BE2C (cell line): ENCODE measurements around the gene MAPK9.

ENCODE experiments used
- DNase-seq: peaks from one replicate; pipeline ENCODE4 v3.0.0-alpha.2; 2020
- H3K27me3 ChIP-seq: fragments of 250-450 bp; sonication (Bioruptor Pico); 2 replicates; pipeline ENCODE4 v1.5.1; 2020; ENCODE audit warnings: mild to moderate bottlenecking
- H3K36me3 ChIP-seq: fragments of 250-450 bp; sonication (Bioruptor Pico); 2 replicates; pipeline ENCODE4 v1.5.1; 2020; ENCODE audit warnings: mild to moderate bottlenecking
- H3K4me1 ChIP-seq: fragments of 250-450 bp; sonication (Bioruptor Pico); 2 replicates; pipeline ENCODE4 v1.5.1; 2020
- H3K4me3 ChIP-seq: 2 replicates; pipeline ENCODE4 v1.5.1; 2011; ENCODE audit warnings: low read depth, low read length
- H3K9me3 ChIP-seq: fragments of 250-450 bp; sonication (Bioruptor Pico); 2 replicates; pipeline ENCODE4 v1.5.1; 2020
- TF ChIP-seq, protein P1 (sequence below): IDR thresholded peaks from 2 replicates; pipeline ENCODE4 v1.5.1; 2012; ENCODE audit warnings: mild to moderate bottlenecking, low read depth, low read length

MAPK9 gene

DNA sequence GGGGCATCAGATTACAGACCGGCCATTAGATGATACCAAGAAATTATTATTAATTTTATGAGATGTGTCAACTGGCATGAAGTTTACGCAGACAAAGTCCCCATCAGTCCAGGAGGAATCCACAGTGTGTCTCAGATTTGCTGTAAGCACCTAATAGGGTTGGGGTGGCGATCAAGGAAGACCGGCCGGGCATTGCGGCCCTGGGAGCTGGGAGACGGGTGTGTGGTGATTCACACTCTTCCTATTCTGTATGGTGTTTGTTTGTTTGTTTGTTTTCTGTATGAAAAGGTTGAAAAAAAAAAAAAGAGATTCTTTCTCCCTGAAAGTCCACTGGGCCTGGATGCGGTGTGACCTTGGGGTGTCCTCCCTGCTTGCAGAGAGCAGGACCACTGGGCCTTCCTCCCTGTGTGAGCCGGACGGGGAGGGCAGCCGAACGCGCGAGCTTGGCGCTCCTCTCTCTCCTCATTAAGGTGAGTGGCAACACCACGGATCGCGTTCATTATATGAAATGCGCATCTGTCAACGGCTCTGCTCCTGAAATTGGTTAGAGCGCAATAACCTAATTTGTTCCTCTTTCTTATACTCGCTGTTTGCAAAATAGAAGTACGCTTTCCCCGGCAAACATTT is 98.0 kb downstream of the MAPK9 start:
- TF ChIP-seq, protein P1, sequence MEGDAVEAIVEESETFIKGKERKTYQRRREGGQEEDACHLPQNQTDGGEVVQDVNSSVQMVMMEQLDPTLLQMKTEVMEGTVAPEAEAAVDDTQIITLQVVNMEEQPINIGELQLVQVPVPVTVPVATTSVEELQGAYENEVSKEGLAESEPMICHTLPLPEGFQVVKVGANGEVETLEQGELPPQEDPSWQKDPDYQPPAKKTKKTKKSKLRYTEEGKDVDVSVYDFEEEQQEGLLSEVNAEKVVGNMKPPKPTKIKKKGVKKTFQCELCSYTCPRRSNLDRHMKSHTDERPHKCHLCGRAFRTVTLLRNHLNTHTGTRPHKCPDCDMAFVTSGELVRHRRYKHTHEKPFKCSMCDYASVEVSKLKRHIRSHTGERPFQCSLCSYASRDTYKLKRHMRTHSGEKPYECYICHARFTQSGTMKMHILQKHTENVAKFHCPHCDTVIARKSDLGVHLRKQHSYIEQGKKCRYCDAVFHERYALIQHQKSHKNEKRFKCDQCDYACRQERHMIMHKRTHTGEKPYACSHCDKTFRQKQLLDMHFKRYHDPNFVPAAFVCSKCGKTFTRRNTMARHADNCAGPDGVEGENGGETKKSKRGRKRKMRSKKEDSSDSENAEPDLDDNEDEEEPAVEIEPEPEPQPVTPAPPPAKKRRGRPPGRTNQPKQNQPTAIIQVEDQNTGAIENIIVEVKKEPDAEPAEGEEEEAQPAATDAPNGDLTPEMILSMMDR, result no peak
- DNase-seq, result no peak
- Histone ChIP-seq H3K4me3 (no peak overlapping the region), H3K4me1 (no peaks in the 10 kb centered on the region), H3K27me3 (no peaks in the 10 kb centered on the region), H3K9me3 (no peaks in the 10 kb centered on the region), H3K36me3 (no peaks in the 10 kb centered on the region)

DNA sequence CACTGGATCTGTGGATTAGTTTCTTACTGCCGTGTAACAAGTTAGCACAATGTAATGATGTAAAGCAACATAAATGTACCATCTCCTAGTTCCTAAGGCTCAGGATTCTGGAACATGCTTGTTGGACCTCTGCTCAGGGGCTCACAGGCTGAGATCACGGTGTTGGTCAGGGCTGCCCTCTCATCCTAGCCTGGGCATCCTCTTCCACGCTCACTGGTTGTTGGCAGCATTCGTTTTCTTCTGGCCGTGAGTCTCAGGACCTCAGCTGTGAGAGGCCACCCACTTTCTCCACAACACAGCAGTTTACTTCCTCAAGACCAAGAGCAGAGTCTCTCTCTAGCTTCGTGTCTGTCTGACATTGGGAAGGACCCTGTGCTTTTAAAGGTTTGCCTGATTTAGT is 100.2 kb downstream of the MAPK9 start:
- H3K4me1 ChIP-seq, result no peaks in the 10 kb centered on the region
- no peaks in the 10 kb centered on the region for H3K36me3 ChIP-seq
- H3K27me3 ChIP-seq, result no peaks in the 10 kb centered on the region
- no peak for DNase-seq
- H3K4me3 ChIP-seq, result no peak overlapping the region
- H3K9me3 ChIP-seq, result no peaks in the 10 kb centered on the region
- TF ChIP-seq, protein P1, result no peak

DNA sequence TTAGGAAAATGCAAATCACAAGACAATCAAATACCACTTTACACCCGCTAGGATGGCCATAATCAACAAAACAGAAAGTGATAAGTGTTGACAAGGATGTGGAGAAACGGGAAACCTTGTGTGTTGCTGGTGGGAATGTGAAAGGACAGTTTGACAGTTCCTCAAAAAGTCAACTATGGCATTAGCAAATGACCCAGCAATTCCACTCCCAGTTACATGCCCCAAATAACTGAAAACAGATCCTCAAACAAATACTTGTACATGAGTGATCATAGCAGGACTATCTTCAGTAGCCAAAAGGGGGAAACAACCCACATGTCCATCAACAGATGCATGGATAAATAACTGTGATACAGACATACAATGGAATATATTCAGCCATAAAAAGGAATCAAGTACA is 104.1 kb downstream of the MAPK9 start:
- Histone ChIP-seq H3K4me1 (no peaks in the 10 kb centered on the region), H3K4me3 (no peak overlapping the region), H3K27me3 (no peaks in the 10 kb centered on the region), H3K36me3 (no peaks in the 10 kb centered on the region), H3K9me3 (no peaks in the 10 kb centered on the region)
- no peak for DNase-seq
- TF ChIP-seq, protein P1, result no peak
